GM21737 (cell line): ENCODE data around the gene C2CD2.

ENCODE experiments used
- ATAC-seq: cut with Tn5 transposase; IDR thresholded peaks from one replicate; pipeline ENCODE4 v1.9.1; 2021; ENCODE audit warnings: mild to moderate bottlenecking, moderate library complexity; ENCODE audit not compliant: unreplicated experiment

Gene C2CD2

GRCh38 chr21:41914965-41915364 lies 38.9 kb downstream of the C2CD2 start:
- ATAC-seq = no peak

DNA sequence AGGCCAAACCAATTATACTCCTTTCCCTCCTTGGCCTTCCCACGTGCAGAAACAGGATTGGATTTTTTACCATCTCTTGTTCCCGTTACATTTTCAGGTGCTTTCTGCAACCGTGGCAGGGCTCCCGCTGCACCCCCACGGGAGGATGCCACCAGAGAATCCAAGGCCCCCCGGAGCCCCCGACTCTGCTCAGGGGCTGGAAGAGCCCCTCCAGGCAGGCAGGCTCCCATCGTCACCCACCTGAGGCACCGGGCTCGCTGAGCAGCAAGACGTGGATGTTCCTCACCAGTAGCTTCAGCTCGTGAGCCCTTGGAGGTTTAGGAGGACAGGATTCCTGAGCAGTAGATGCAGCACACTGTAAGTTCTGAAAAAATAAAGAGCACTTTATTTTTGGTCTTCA lies 39.5 kb downstream of the C2CD2 start:
- no peak for ATAC-seq

GRCh38 chr21:41913230-41913629 lies 40.6 kb downstream of the C2CD2 start:
- no peak for ATAC-seq

DNA sequence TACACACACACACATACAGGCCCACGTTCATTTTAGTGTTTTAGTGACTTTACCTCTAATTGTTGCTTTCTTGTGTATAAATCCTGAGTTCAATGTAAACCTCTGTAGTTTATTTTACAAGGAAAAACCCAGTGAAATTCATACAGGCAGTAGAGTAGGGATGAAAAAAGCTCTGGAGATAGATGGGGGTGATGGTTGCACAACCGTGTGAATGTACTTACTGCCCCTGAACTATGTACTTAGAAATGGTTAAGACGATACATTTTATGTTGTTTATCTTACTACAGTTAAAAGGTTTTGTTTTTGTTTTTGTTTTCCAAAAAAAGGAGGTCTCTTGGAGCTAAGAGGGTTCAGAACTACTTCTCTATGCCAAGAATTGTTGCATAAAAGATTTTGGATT lies 45.0 kb downstream of the C2CD2 start:
- no peak for ATAC-seq

GRCh38 chr21:41907496-41908258 lies 46.1 kb downstream of the C2CD2 start:
- no peak for ATAC-seq

GRCh38 chr21:41906770-41907169 lies 47.0 kb downstream of the C2CD2 start:
- ATAC-seq = no peak

DNA sequence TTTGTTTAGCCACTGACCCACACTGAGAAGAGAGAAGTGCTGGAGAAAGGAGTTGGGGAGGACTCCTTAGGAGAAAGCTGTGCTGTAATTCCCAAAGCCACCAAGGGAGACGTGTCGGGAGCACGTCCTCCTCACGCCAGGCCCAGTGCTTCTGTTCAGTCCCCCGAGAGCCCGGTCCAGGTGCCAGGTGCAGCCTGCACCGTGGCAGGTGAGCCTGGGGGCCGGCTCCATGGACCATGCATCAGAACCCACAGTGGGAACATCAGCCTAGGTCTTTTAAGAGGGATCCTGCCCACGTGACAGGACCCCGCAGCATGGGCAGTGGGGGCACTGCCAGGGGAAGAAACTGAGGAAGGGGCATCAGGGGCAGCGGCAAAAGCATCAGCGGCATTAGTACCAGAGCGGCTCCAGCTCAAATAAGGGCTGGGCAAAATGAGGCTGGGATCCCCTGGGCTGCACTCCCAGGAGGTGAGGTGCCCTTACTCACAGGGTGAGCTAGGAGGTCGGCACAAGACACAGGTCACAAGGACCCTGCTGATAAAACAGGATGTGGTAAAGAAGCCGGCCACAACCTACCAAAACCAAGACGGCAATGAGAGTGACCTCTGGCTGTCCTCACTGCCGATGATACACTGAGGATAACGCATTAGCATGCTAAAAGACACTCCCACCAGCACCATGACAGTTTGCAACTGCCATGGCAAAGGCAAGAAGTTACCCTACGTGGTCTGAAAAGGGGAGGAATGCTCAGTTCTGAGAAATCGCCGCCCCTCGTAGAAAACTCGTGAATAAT lies 50.1 kb downstream of the C2CD2 start:
- no peak for ATAC-seq

DNA sequence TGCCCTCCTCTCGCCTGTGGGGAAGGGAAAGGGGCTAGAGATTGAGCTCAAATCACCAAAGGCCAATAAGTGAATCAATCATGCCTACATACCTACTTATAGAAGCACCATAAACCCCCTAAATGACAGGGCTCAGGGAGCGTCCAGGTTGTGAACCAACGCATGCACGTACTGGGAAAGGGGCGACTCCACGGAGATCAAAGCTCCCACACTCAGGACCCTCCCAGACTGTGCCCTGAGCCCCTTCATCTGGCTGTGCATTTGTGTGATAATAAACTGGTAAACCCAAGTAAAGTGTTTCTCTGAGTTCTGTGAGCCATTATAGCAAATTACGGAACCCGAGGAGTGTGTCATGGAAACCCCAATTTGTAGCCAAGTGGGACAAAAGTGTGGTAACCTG lies 50.9 kb downstream of the C2CD2 start:
- no peak for ATAC-seq

DNA sequence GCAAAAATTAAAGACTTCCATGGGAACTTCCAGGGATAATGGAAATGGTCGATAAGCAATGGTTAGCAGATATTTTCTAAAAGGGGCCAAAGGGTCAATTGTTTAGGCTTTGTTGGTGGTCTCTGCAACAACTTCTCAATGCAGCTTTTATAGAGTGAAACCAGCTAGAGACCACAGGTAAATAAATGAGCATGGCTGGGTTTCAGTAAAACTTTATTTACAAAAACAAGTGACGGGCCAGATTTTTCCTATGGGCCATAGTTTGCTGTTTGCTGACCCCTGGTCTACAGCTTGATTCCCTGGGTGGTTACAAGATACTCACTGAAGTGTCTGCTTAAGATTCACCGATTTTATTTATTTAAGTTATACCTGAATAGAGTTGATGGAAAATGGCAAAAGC lies 52.0 kb downstream of the C2CD2 start:
- no peak for ATAC-seq

GRCh38 chr21:41901099-41901498 lies 52.7 kb downstream of the C2CD2 start:
- ATAC-seq = no peak

DNA sequence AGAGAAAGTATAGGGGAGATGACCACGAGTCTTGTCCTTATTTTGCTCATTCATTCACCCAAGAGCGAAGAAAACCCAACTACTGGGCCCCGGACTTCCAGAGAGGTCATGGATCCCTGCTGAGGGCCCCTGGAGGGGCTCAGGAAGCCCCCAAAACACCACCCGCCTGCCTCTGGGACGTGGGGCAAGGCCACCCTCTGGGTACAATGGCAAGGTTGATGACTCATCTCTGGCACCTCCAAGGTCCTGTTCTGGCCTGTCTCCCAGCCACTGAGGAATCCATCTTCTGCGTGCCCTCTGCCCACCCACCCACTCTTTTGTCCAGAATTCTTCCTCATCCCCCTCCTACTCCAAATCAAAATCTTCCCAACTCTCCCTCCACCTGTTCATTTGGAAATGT lies 53.4 kb downstream of the C2CD2 start:
- no peak for ATAC-seq

- ATAC-seq = no peak
Observed at GRCh38 chr21:41899426-41900202, 54.2 kb downstream of the C2CD2 start.

GRCh38 chr21:41898998-41899397 lies 54.8 kb downstream of the C2CD2 start:
- no peak for ATAC-seq

- ATAC-seq = no peak
Observed at GRCh38 chr21:41897700-41898099, 56.1 kb downstream of the C2CD2 start.

- no peak for ATAC-seq
Observed at GRCh38 chr21:41897047-41897669, 56.7 kb downstream of the C2CD2 start.

- ATAC-seq = no peak
Observed at GRCh38 chr21:41895643-41896493, 58.0 kb downstream of the C2CD2 start.

DNA sequence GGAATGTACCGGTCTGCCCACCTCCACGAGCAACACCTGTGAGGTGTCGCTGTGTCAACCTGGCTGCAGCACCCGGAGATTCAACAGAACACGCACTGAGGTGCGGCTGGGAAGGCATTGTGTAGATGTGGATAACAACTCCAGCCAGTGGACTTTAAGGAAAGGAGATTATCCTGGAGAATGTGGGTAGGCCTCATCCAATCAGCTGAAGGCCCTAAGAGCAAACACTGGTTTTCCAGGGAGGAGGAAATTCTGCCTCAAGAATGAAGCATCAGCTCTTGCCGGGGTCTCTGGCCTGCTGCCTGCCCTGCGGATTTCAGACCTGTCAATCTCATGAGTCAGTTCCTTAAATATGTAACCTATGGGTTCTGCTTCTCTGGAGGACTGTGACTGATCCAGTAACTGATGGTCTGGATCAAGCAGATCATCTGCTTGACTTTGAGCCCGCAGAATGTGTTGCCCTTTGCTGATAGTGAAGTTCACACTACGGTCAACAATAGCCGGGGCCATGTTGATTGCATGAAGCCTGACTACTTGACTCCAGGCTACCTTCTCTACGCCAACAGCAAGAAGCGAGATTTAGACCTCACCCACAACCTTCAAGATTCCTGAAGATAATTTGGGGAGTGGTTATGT lies 58.8 kb downstream of the C2CD2 start:
- ATAC-seq = no peak

DNA sequence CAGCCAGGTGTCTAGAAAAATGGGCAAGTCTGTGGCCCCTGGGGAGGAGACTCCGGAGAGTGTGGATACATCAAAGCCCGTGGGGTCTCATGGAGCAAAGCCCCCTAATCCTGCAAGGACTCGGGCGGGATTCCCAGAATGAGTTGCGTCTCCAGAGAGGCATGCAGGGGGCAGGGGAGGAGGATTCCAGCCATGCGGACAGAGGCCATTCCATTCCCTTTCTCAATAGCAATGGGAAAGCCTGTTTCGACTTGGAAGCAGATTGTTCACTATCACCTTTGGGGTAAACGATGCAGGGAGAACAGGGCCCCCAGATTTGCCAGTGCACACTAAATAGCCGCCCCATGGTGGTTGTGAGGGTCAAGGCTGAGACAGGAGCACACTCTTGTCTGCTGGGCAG lies 59.3 kb downstream of the C2CD2 start:
- ATAC-seq = no peak

DNA sequence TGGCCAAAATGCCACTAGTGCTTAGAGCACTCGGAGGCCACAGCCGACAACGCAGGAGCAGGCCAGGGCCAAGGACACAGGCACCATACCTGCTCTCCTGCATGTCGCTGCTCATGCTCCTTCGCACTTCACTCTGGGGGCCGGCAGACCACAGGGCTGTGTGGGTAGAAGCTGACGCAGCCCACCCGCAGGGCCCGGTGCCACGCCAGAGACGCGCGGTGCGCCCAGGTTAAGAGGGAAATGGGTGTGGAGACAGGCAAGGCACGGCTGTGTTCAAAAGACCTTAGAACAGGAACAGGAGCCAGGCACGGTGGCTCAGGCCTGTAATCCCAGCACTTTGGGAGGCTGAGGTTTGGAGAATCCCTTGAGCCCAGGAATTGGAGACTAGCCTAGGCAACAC lies 61.1 kb downstream of the C2CD2 start:
- no peak for ATAC-seq

- no peak for ATAC-seq
Observed at GRCh38 chr21:41891132-41891531, 62.7 kb downstream of the C2CD2 start.
